ENCODE data around the gene ACTR2. TPM values are rescaled to one million over a fixed set of nuclear protein-coding genes. Genes with fewer than 3 reads are reported as not detected.
"Not testable (repeated sequence)": the region's sequence is repeated elsewhere in the genome, so short reads cannot be mapped to it uniquely, and the experiment has no call there.

The ACTR2 gene
- total RNA-seq = 100 to 1,000 TPM; 172 to 348 (median 338) TPM
- 100 to 1,000 TPM; 106 to 146 (median 130) TPM for polyA plus RNA-seq
- long read RNA-seq, donor 1, transcript ACTR2-201 (9 exons, 3,861 nt) = major isoform, 58 of 91 reads
- long read RNA-seq, donor 1, partial matches to known transcripts = 33 of 91 reads
- long read RNA-seq, donor 1, other reads (novel, unspliced or antisense) = 0 of 91 reads
- long read RNA-seq, donor 2, transcript ACTR2-201 (9 exons, 3,861 nt) = major isoform, 55 of 72 reads
- long read RNA-seq, donor 2, partial matches to known transcripts = 17 of 72 reads
- long read RNA-seq, donor 2, other reads (novel, unspliced or antisense) = 0 of 72 reads

DNA sequence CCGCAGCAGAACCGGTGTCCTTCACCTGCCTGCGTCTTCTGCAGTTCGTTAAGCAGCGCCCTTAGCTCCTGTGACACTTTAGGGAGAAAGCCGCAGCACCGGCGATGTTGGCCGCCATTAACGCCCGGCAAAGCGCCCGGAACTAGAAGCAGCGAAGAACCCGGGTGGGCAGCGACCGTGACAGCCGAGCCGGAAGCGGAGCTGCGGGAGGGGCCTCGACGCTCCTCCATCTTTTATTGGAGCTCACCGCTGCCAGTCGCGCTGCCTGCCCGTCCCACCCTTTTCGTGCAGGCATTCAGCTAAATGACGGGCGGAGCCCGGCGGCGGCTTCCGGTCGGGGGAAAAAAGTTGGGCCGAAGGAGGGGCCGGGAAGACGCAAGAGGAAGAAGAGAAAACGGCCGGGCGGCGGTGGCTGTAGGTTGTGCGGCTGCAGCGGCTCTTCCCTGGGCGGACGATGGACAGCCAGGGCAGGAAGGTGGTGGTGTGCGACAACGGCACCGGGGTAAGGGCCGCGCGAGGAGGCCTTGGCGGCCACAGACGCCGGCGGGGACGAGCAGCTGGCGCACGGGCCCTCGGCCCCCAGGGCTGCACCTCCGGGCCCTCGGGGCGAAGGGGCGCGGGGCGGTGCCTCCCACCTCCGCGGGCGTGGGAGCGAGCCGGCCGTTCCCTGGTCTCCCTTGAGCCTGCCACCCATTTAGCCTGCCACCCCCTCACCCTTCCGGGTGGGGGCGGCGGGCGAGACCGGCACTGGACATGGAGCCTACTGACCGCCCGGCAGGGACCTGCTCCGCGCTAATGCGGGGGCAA, at the start of gene ACTR2:
Gene ACTR2 (plus strand): TSS at position 376 of the 807 bp plus-strand sequence. CDS start 79 bp downstream, at position 455.
- H3K9me3 ChIP-seq = no peaks in the 10 kb centered on the region
- 0 to 1% (median 0%) methylated on average over 47 to 82 of the region's 82 CpGs for WGBS, 5 donors
- peak within 1 kb of the TSS; percentile 93 to 99 (median 96) for H3K4me3 ChIP-seq
- intact Hi-C loops (cut with DNase I; ENCODE audit: low total_unique reads) = no loop called here
- H3K27ac ChIP-seq = peak within 1 kb of the TSS; percentile 99 to 100 (median 100)
- TF ChIP-seq POLR2AphosphoS5 (IDR thresholded peaks at IDR 0.05) (peak; percentile 90 to 94 (median 91)), POLR2A (IDR thresholded peaks at IDR 0.05) (peak; percentile 49 to 69 (median 62))
- TF ChIP-seq, protein P1, sequence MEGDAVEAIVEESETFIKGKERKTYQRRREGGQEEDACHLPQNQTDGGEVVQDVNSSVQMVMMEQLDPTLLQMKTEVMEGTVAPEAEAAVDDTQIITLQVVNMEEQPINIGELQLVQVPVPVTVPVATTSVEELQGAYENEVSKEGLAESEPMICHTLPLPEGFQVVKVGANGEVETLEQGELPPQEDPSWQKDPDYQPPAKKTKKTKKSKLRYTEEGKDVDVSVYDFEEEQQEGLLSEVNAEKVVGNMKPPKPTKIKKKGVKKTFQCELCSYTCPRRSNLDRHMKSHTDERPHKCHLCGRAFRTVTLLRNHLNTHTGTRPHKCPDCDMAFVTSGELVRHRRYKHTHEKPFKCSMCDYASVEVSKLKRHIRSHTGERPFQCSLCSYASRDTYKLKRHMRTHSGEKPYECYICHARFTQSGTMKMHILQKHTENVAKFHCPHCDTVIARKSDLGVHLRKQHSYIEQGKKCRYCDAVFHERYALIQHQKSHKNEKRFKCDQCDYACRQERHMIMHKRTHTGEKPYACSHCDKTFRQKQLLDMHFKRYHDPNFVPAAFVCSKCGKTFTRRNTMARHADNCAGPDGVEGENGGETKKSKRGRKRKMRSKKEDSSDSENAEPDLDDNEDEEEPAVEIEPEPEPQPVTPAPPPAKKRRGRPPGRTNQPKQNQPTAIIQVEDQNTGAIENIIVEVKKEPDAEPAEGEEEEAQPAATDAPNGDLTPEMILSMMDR (IDR thresholded peaks at IDR 0.05 in 8 of 11, conservative IDR thresholded peaks at IDR 0.05 in 3 of 11) = peak in 2 of 11 experiments; percentile 12 to 15
- H3K36me3 ChIP-seq = peaks cover 0 to 9% (median 0%) of the 10 kb centered on the region in 6 donors
- DNase-seq = peak; percentile 99
- peaks cover 44 to 58% (median 54%) of the 10 kb centered on the region in 6 donors for H3K4me1 ChIP-seq
- H3K27me3 ChIP-seq (replicated peaks in 1 of 7) = no peaks in the 10 kb centered on the region

DNA sequence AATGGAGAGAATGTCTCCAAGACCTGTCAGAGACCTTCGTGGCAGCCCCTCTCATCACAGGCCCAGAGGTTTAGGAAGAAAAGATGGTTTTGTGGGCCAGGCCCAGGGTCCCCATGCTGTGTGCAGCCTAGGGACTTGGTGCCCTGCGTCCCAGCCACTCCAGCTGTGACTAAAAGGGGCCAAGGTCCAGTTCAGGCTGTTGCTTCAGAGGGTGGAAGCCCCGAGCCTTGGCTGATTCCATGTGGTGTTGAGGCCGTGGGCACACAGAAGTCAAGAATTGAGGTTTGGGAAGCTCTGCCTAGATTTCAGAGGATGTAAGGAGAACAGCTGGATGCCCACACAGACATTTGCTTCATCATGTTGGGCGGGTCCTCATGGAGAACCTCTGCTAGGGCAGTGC, 45.1 kb upstream of the ACTR2 start:
- intact Hi-C loops (cut with DNase I; ENCODE audit: low total_unique reads) = no loop called here
- Histone ChIP-seq H3K9me3 (no peaks in the 10 kb centered on the region), H3K27ac (no peak overlapping the region), H3K4me1 (peaks cover 0 to 11% (median 8%) of the 10 kb centered on the region in 6 donors), H3K36me3 (no peaks in the 10 kb centered on the region), H3K4me3 (no peak overlapping the region), H3K27me3 (replicated peaks in 1 of 7) (no peaks in the 10 kb centered on the region)
- no peak for DNase-seq
- 77 to 87% (median 80%) methylated on average over 5 of the region's 5 CpGs for WGBS, 5 donors
- no peak for TF ChIP-seq POLR2A (IDR thresholded peaks at IDR 0.05)
- TF ChIP-seq, protein P1 (IDR thresholded peaks at IDR 0.05 in 8 of 11, conservative IDR thresholded peaks at IDR 0.05 in 3 of 11) = no peak
- no peak for TF ChIP-seq POLR2AphosphoS5 (IDR thresholded peaks at IDR 0.05)

DNA sequence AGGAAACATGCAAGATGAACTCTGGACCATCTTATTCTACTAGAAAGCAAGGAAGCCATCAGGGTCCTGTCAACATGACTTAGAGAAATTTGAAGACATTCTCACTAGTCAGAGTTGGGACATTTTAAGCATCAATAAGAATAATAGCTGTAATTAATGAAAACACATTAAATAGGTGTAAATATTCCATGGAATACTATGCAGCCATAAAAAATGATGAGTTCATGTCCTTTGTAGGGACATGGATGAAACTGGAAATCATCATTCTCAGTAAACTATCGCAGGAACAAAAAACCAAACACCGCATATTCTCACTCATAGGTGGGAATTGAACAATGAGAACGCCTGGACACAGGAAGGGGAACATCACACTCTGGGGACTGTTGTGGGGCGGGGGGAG, 44.2 kb upstream of the ACTR2 start:
- H3K4me3 ChIP-seq; H3K36me3 ChIP-seq; DNase-seq; H3K27me3 ChIP-seq (replicated peaks in 1 of 7); intact Hi-C loops (cut with DNase I; ENCODE audit: low total_unique reads); H3K9me3 ChIP-seq; H3K27ac ChIP-seq: not testable (repeated sequence)
- peaks cover 0 to 13% (median 9%) of the 10 kb centered on the region in 6 donors for H3K4me1 ChIP-seq
- 86 to 97% (median 90%) methylated on average over 4 of the region's 4 CpGs for WGBS, 5 donors

DNA sequence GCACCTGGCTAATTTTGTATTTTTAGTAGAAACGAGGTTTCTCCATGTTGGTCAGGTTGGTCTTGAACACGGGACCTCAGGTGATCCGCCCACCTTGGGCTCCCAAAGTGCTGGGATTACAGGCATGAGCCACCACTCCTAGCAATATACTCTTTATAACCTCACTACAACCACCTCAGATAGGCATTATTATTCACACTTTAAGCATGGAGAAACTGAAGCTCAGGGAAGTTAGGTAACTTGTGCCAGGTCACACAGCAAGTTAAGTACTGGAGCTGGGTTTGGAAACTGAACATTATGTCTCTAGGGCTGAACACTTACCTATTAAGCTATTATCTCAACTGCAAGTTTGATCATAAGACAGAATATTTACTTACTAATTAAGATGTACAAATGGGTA, 42.6 kb upstream of the ACTR2 start:
- Histone ChIP-seq H3K27me3 (replicated peaks in 1 of 7) (no peaks in the 10 kb centered on the region), H3K4me1 (peaks cover 0 to 13% (median 9%) of the 10 kb centered on the region in 6 donors), H3K27ac (no peak overlapping the region), H3K4me3 (no peak overlapping the region), H3K9me3 (no peaks in the 10 kb centered on the region), H3K36me3 (no peaks in the 10 kb centered on the region)
- DNase-seq = no peak
- TF ChIP-seq POLR2A (IDR thresholded peaks at IDR 0.05) = no peak
- no peak for TF ChIP-seq POLR2AphosphoS5 (IDR thresholded peaks at IDR 0.05)
- TF ChIP-seq, protein P1 (IDR thresholded peaks at IDR 0.05 in 8 of 11, conservative IDR thresholded peaks at IDR 0.05 in 3 of 11) = no peak
- intact Hi-C loops (cut with DNase I; ENCODE audit: low total_unique reads) = no loop called here
- WGBS, 5 donors = 86 to 94% (median 93%) methylated on average over 3 of the region's 3 CpGs

Data from spleen (tissue), 13 donors.